Gastrocnemius medialis (tissue), 4 donors: ENCODE measurements around the gene TRMT112.
"Not testable (repeated sequence)": the region's sequence is repeated elsewhere in the genome, so short reads cannot be mapped to it uniquely, and the experiment has no call there.

Source experiments
- CTCF ChIP-seq, 5 experiments: fragments of 450-650 bp in 3 of 5; fragments of 200-600 bp in 2 of 5; sonication (generic) in 2 of 5; IDR thresholded peaks in 4 of 5; conservative IDR thresholded peaks in 1 of 5; 1 replicate in 4 of 5; 2 replicates in 1 of 5; pipeline ENCODE4 v1.5.1; 2016 to 2019; ENCODE audit warnings: antibody characterized with exemption in 5 of 5, mild to moderate bottlenecking in 3 of 5, moderate library complexity in 3 of 5
- POLR2A ChIP-seq, 2 donors: fragments of 450-650 bp; IDR thresholded peaks; one replicate each; pipeline ENCODE4 v1.6.1; 2017; ENCODE audit warnings: antibody characterized with exemption in 2 of 2, mild to moderate bottlenecking in 2 of 2, moderate library complexity in 2 of 2

GRCh38 chr11:64307795-64308194 is 9.6 kb downstream of the TRMT112 start:
- not testable (repeated sequence) for TF ChIP-seq CTCF (IDR thresholded peaks at IDR 0.05 in 4 of 5, conservative IDR thresholded peaks at IDR 0.05 in 1 of 5); POLR2A (IDR thresholded peaks at IDR 0.05)
